ENCODE data around the gene EXOSC7. TPM values are rescaled to one million over a fixed set of nuclear protein-coding genes. Genes with fewer than 3 reads are reported as not detected.

EXOSC7 gene
- polyA plus RNA-seq, 3 donors: 16.8 to 23.9 (median 18.8) TPM

- intact Hi-C loops (cut with micrococcal nuclease): no loop called here
- DNase-seq: peak; percentile 43 to 66 (median 61)
- no peak overlapping the region for H3K4me3 Mint-ChIP-seq
- Histone ChIP-seq H3K27me3 (ENCODE audit: control insufficient read depth in 2 of 2, insufficient read depth in 2 of 2, low read length in 2 of 2) (no peaks in the 10 kb centered on the region), H3K36me3 (replicated peaks in 1 of 2; ENCODE audit: control insufficient read depth in 1 of 2, insufficient read depth in 2 of 2, low read length in 2 of 2) (no peaks in the 10 kb centered on the region), H3K9ac (ENCODE audit: insufficient read depth, low read length, poor library complexity, severe bottlenecking) (no peak overlapping the region), H4K20me1 (ENCODE audit: insufficient read depth, low read length) (no peaks in the 10 kb centered on the region), H2AFZ (ENCODE audit: insufficient read depth, low read depth, low read length, poor library complexity, severe bottlenecking) (no peak overlapping the region), H3K4me1 (ENCODE audit: control insufficient read depth in 1 of 2, insufficient read depth in 2 of 2, low read length in 2 of 2) (peaks cover 49 to 62% of the 10 kb centered on the region in 2 donors), H3K4me2 (replicated peaks; ENCODE audit: extremely low read depth, low read length, poor library complexity, severe bottlenecking) (peak overlapping the region; percentile 49), H3K4me3 (replicated peaks in 1 of 3; ENCODE audit: low read depth in 2 of 3, low read length in 3 of 3) (peak overlapping the region in 1 of 3 experiments; percentile 27), H3K27ac (ENCODE audit: low read depth in 1 of 2, low read length in 2 of 2) (peak overlapping the region in 1 of 2 donors; percentile 82), H3K79me2 (ENCODE audit: insufficient read depth, low read length) (no peaks in the 10 kb centered on the region), H3K9me3 (replicated peaks in 1 of 2; ENCODE audit: control insufficient read depth in 1 of 2, insufficient read depth in 1 of 2, low read length in 2 of 2) (no peaks in the 10 kb centered on the region)
- TF ChIP-seq, protein P1, sequence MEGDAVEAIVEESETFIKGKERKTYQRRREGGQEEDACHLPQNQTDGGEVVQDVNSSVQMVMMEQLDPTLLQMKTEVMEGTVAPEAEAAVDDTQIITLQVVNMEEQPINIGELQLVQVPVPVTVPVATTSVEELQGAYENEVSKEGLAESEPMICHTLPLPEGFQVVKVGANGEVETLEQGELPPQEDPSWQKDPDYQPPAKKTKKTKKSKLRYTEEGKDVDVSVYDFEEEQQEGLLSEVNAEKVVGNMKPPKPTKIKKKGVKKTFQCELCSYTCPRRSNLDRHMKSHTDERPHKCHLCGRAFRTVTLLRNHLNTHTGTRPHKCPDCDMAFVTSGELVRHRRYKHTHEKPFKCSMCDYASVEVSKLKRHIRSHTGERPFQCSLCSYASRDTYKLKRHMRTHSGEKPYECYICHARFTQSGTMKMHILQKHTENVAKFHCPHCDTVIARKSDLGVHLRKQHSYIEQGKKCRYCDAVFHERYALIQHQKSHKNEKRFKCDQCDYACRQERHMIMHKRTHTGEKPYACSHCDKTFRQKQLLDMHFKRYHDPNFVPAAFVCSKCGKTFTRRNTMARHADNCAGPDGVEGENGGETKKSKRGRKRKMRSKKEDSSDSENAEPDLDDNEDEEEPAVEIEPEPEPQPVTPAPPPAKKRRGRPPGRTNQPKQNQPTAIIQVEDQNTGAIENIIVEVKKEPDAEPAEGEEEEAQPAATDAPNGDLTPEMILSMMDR (IDR thresholded peaks at IDR 0.05): no peak
- H3K27ac Mint-ChIP-seq: peak overlapping the region; percentile 88 to 97 (median 93)
- H3K9me3 Mint-ChIP-seq: peaks cover 0 to 6% (median 0%) of the 10 kb centered on the region in 7 donors
- WGBS (ENCODE audit: insufficient coverage): no CpG with 5 or more reads among the region's 3 CpGs
- H3K27me3 Mint-ChIP-seq (ENCODE audit: low read depth in 3 of 3): peaks cover 0 to 2% (median 2%) of the 10 kb centered on the region in 3 donors
- H3K4me1 Mint-ChIP-seq: peaks cover 57% of the 10 kb centered on the region
- H3K36me3 Mint-ChIP-seq: no peaks in the 10 kb centered on the region
These were observed 78.3 kb downstream of the EXOSC7 start for GRCh38 chr3:45054196-45054857.

- Histone ChIP-seq H2AFZ (ENCODE audit: insufficient read depth, low read depth, low read length, poor library complexity, severe bottlenecking) (no peak overlapping the region), H3K4me1 (ENCODE audit: control insufficient read depth in 1 of 2, insufficient read depth in 2 of 2, low read length in 2 of 2) (peaks cover 49 to 62% of the 10 kb centered on the region in 2 donors), H3K27me3 (ENCODE audit: control insufficient read depth in 2 of 2, insufficient read depth in 2 of 2, low read length in 2 of 2) (no peaks in the 10 kb centered on the region), H3K36me3 (replicated peaks in 1 of 2; ENCODE audit: control insufficient read depth in 1 of 2, insufficient read depth in 2 of 2, low read length in 2 of 2) (no peaks in the 10 kb centered on the region), H3K9me3 (replicated peaks in 1 of 2; ENCODE audit: control insufficient read depth in 1 of 2, insufficient read depth in 1 of 2, low read length in 2 of 2) (no peaks in the 10 kb centered on the region), H3K79me2 (ENCODE audit: insufficient read depth, low read length) (no peaks in the 10 kb centered on the region), H3K4me3 (replicated peaks in 1 of 3; ENCODE audit: low read depth in 2 of 3, low read length in 3 of 3) (peak overlapping the region in 1 of 3 experiments; percentile 27), H4K20me1 (ENCODE audit: insufficient read depth, low read length) (no peaks in the 10 kb centered on the region), H3K9ac (ENCODE audit: insufficient read depth, low read length, poor library complexity, severe bottlenecking) (no peak overlapping the region), H3K27ac (ENCODE audit: low read depth in 1 of 2, low read length in 2 of 2) (peak overlapping the region in 1 of 2 donors; percentile 82), H3K4me2 (replicated peaks; ENCODE audit: extremely low read depth, low read length, poor library complexity, severe bottlenecking) (peak overlapping the region; percentile 49)
- Mint-ChIP-seq H3K4me1 (peaks cover 57% of the 10 kb centered on the region), H3K27me3 (ENCODE audit: low read depth in 3 of 3) (peaks cover 0 to 2% (median 2%) of the 10 kb centered on the region in 3 donors), H3K4me3 (peak overlapping the region in 1 of 2 donors; percentile 2), H3K27ac (peak overlapping the region; percentile 88 to 97 (median 93)), H3K36me3 (no peaks in the 10 kb centered on the region), H3K9me3 (peaks cover 0 to 6% (median 0%) of the 10 kb centered on the region in 7 donors)
- WGBS (ENCODE audit: insufficient coverage): no CpG with 5 or more reads among the region's 2 CpGs
- peak; percentile 75 to 93 (median 93) for DNase-seq
- intact Hi-C loops (cut with micrococcal nuclease): loop anchor here in 1 of 2 donors (5.0 kb wide), 1 partner anchor 67 kb away; no protein-coding TSS in a partner anchor
- TF ChIP-seq, protein P1 (IDR thresholded peaks at IDR 0.05): no peak
These were observed 79.0 kb downstream of the EXOSC7 start for GRCh38 chr3:45055032-45055410.

Measured in CD14-positive monocyte (primary cell).